HG02840 (cell line): ENCODE data around the gene OR51V1.

Experiments
- ATAC-seq: cut with Tn5 transposase; IDR thresholded peaks from one replicate; pipeline ENCODE4 v1.9.1; 2021; ENCODE audit warnings: mild to moderate bottlenecking, moderate library complexity, moderate number of reproducible peaks; ENCODE audit not compliant: unreplicated experiment, low FRiP score

Gene OR51V1

GRCh38 chr11:5231111-5231510 lies 30.6 kb upstream of the OR51V1 start:
- no peak for ATAC-seq

GRCh38 chr11:5230266-5230665 lies 29.8 kb upstream of the OR51V1 start:
- no peak for ATAC-seq

GRCh38 chr11:5229796-5230195 lies 29.3 kb upstream of the OR51V1 start:
- ATAC-seq = no peak

GRCh38 chr11:5229356-5229755 lies 28.9 kb upstream of the OR51V1 start:
- no peak for ATAC-seq

- ATAC-seq = no peak
Observed at GRCh38 chr11:5228124-5228523, 27.6 kb upstream of the OR51V1 start.

- no peak for ATAC-seq
Observed at GRCh38 chr11:5227681-5228080, 27.2 kb upstream of the OR51V1 start.

- no peak for ATAC-seq
Observed at GRCh38 chr11:5226732-5227310, 26.3 kb upstream of the OR51V1 start, which contains the start of gene HBB. HBB (minus strand) TSS chr11:5227071; CDS start chr11:5227021, 50 bp downstream.

- no peak for ATAC-seq
Observed at GRCh38 chr11:5225480-5225871, 25.0 kb upstream of the OR51V1 start.

GRCh38 chr11:5224538-5225479 lies 24.3 kb upstream of the OR51V1 start:
- no peak for ATAC-seq

GRCh38 chr11:5223686-5224085 lies 23.2 kb upstream of the OR51V1 start:
- no peak for ATAC-seq

GRCh38 chr11:5223146-5223545 lies 22.7 kb upstream of the OR51V1 start:
- no peak for ATAC-seq

GRCh38 chr11:5210376-5210885 lies 9.9 kb upstream of the OR51V1 start:
- ATAC-seq = no peak

GRCh38 chr11:5204787-5205186 lies 4.3 kb upstream of the OR51V1 start:
- ATAC-seq = no peak

- no peak for ATAC-seq
Observed at GRCh38 chr11:5203366-5203765, 2.9 kb upstream of the OR51V1 start.

- ATAC-seq = no peak
Observed at GRCh38 chr11:5198285-5198684, 2.2 kb downstream of the OR51V1 start.

- ATAC-seq = no peak
Observed at GRCh38 chr11:5197536-5197935, 2.9 kb downstream of the OR51V1 start.

GRCh38 chr11:5196731-5197130 lies 3.8 kb downstream of the OR51V1 start:
- ATAC-seq = no peak

GRCh38 chr11:5196067-5196466 lies 4.4 kb downstream of the OR51V1 start:
- no peak for ATAC-seq

GRCh38 chr11:5192738-5193137 lies 7.7 kb downstream of the OR51V1 start:
- ATAC-seq = no peak

GRCh38 chr11:5188201-5188600 lies 12.3 kb downstream of the OR51V1 start:
- no peak for ATAC-seq

- ATAC-seq = no peak
Observed at GRCh38 chr11:5178046-5178837, 22.2 kb downstream of the OR51V1 start.
